Esophagus muscularis mucosa (tissue), 3 donors: Measurements from ENCODE around the gene MACROD2.

Experiments used
- POLR2A ChIP-seq: fragments of 450-650 bp; IDR thresholded peaks from one replicate; pipeline ENCODE4 v1.6.1; 2017; ENCODE audit warnings: antibody characterized with exemption, moderate library complexity, mild to moderate bottlenecking, low read depth
- POLR2AphosphoS5 ChIP-seq, 2 donors: sonication (generic); formaldehyde crosslinking; IDR thresholded peaks; one replicate each; pipeline ENCODE4 v1.6.1; 2017; ENCODE audit warnings: antibody characterized with exemption in 2 of 2
- TF ChIP-seq, protein P1 (sequence below), 3 experiments: fragments of 200-600 bp in 2 of 3; fragments of 450-650 bp in 1 of 3; sonication (generic) in 2 of 3; IDR thresholded peaks; one replicate each; pipeline ENCODE4 v1.5.1; 2017 to 2019; ENCODE audit warnings: antibody characterized with exemption in 3 of 3, mild to moderate bottlenecking in 2 of 3, moderate library complexity in 1 of 3

DNA sequence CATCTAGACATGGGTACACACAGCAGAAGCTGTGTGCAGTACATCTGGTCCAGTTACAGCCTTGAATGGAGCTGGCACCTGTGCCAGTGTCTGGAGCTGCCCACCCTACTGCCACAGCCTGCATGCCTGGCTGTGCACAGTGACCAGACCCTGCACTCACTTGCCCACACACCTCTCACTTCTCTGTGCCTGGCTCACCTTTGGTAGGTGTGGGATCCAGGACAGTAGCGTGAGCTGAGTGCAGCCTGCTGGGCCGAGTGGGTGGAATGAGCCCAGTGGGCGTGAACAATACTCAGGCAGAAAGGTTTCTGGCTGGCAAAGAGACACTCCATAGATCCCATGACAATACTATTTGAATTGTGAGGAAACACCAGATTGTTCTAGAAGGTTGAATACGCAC lies 1181.6 kb downstream of the MACROD2 start:
- TF ChIP-seq, protein P1, sequence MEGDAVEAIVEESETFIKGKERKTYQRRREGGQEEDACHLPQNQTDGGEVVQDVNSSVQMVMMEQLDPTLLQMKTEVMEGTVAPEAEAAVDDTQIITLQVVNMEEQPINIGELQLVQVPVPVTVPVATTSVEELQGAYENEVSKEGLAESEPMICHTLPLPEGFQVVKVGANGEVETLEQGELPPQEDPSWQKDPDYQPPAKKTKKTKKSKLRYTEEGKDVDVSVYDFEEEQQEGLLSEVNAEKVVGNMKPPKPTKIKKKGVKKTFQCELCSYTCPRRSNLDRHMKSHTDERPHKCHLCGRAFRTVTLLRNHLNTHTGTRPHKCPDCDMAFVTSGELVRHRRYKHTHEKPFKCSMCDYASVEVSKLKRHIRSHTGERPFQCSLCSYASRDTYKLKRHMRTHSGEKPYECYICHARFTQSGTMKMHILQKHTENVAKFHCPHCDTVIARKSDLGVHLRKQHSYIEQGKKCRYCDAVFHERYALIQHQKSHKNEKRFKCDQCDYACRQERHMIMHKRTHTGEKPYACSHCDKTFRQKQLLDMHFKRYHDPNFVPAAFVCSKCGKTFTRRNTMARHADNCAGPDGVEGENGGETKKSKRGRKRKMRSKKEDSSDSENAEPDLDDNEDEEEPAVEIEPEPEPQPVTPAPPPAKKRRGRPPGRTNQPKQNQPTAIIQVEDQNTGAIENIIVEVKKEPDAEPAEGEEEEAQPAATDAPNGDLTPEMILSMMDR (IDR thresholded peaks at IDR 0.05): no peak
- TF ChIP-seq POLR2A: no peak
- no peak for TF ChIP-seq POLR2AphosphoS5 (IDR thresholded peaks at IDR 0.05)
